NCI-H1694 (cell line): Measurements from ENCODE around the gene DMKN.
A peak's percentile ranks its signal among the peaks of the same experiment; 100 is the strongest.
"Not testable (repeated sequence)": the region's sequence is repeated elsewhere in the genome, so short reads cannot be mapped to it uniquely, and the experiment has no call there.

Experiments
- DNase-seq: peaks from one replicate; lab custom pipeline; 2025; lab: John Stamatoyannopoulos, UW

Gene DMKN

GRCh38 chr19:35495107-35496064 is 18.1 kb downstream of the DMKN start:
- DNase-seq, result peak; percentile 50

DNA sequence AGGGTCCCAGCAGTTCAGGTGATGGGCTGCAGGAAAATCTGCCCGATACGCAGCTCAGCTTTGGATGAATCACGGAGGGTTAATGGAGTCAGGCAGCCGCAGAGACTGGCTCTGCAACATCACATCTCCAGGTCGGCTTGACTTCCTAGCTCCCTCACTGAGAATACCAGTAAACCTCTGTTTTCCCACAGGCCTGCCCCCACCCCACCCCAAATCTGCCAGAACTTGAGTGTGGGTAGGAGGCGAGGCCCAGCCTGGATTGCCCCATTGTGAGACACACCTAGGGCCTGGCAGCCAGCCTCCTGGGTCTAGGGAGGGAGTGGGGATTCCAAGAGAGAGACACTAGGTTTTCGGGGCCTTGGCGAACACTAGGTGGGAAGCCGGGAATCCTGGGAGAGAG is 19.5 kb downstream of the DMKN start:
- DNase-seq, result no peak

GRCh38 chr19:35491836-35492360 is 21.6 kb downstream of the DMKN start:
- DNase-seq, result no peak

- DNase-seq, result no peak
These were observed 23.1 kb downstream of the DMKN start, which contains the start of gene KRTDAP for GRCh38 chr19:35490364-35490763. KRTDAP (minus strand) TSS chr19:35490464; CDS start chr19:35490442, 22 bp downstream.

DNA sequence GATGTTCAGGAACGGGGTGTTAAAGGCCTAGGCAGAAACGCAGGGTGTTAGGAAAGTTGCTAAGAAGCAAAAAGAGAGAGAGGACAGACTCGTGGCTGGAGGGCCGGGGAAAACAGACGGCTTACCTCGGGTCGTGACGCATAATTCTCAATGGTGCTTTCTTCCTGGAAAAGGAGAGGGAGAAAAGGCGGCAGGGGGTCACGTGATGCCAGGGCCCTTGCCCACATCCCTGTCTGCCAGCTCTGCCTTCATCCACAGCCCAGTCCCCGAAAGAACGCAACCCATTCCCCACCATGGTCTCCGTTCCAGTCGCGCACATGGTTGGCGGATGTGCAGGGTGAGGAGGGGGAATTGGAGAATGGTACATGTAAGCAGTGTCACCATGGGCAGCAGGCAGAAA is 24.8 kb downstream of the DMKN start:
- DNase-seq, result no peak

GRCh38 chr19:35487656-35488182 is 25.7 kb downstream of the DMKN start:
- DNase-seq, result no peak

GRCh38 chr19:35486268-35486708 is 27.2 kb downstream of the DMKN start:
- DNase-seq, result no peak

GRCh38 chr19:35484252-35485036 is 29.0 kb downstream of the DMKN start:
- DNase-seq, result no peak

DNA sequence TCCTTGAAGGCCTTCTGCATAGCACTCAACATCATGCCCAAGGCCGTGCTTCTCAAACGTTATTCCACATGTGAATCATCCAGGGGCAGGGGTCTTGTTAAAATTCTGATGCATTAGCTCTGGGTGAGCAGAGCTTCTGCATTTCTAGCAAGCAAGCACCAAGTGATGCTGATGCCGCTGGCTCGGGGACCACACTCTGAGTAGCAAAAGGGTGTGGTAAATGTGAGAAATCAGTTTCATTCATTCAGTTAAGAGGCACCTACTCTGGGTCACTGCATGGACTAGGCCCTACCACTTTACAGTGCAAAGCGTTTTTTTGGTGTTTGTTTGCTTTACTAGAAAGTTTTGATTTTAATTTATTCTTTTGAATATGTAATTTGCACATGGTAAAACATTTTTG is 30.4 kb downstream of the DMKN start:
- no peak for DNase-seq

- DNase-seq, result no peak
These were observed 34.4 kb downstream of the DMKN start for GRCh38 chr19:35478794-35479677.

- no peak for DNase-seq
These were observed 37.3 kb downstream of the DMKN start for GRCh38 chr19:35476149-35476548.

- not testable (repeated sequence) for DNase-seq
These were observed 38.9 kb downstream of the DMKN start for GRCh38 chr19:35474594-35474993.

DNA sequence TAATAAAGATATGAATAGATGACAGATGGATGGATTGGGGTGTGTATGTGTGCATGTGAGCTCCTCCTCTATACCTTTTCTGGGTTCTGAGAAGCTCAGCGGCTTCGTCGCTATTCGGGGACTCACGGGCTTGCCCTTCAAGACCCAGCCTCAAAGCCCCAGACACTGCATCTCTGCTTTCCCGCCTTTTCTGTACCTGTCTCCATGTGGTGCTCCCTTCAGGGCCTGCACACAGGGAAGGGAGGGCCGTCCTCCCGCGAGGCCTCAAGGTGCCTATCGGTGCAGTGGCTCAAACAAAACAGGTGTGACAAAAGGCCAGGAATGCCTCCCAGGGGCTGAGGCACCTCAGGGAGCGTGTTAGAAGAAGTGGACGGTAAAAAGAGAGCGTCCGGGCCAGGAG is 39.3 kb downstream of the DMKN start:
- DNase-seq, result no peak

DNA sequence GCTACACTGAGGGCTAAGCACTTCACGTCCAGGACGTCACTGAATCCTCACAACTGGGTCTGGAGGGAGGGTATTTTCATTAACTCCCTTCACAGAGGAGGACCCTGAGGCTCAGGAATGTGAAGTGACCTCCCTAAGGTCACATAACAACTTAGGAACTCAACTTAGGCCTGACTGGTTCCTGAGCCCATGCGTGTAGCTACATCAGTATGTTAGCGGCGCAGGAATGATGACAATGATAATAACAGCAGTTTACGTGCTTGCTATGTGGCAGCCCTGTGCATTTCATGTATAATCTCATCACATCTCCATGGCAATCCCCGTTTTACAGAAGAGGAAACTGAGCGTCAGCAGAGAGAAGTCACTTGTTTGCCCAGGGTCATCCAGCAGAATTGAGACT is 41.5 kb downstream of the DMKN start:
- DNase-seq, result no peak

- not testable (repeated sequence) for DNase-seq
These were observed 42.4 kb downstream of the DMKN start for GRCh38 chr19:35471075-35471474.

DNA sequence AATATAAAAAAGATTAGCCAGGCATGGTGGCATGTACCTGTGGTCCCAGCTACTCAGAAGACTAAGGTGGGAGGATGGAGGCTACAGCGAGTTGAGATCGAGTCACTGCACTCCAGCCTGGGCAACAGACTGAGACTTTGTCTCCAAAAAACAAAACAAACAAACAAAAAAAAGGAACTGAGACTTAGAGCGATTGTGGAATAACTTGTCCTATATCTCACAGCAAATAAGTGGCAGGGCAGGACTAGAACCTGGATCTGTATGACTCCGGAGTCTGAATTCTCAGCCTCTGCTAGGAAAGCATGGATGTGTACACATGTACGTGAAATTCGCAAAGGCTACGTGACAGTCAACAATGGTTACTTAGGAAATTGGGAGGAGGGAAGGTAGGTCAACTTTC is 43.3 kb downstream of the DMKN start:
- no peak for DNase-seq

- DNase-seq, result peak; percentile 55
These were observed 44.8 kb downstream of the DMKN start for GRCh38 chr19:35468637-35469036.

DNA sequence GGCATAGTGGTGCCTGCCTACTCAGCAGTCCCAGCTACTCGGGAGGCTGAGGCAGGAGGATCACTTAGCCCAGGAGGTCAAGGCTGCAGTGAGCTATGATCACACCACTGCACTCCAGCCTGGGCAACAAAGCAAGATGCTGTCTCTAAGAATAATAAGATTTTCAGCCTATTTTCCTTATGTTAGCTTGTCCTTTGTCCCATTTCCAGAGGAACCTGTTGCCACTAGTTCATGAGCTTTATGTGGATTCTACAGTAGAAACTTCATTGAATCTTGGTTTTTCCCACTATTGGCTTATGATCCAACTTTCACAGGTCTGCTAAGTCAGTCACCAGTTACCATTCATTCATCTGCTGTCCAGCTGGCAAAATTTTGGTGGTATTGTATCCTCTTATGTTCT is 47.2 kb downstream of the DMKN start:
- no peak for DNase-seq

DNA sequence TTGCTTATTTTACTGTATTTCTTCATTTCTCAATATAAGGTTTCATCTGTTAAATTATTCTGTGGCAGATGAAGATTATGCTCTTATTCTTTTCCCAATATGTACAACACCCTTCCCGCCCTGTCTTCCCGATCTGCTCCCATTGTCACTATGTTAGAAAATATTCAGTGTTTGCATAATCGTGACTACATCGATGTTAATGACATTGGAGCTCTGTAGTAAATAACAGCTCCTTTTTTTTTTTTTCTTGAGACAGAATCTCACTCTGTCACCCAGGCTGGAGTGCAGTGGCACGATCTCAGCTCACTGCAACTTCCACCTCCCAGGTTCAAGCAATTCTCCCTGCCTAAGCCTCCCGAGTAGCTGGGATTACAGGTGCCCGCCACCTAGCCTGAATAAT is 50.5 kb downstream of the DMKN start:
- not testable (repeated sequence) for DNase-seq

- DNase-seq, result no peak
These were observed 50.9 kb downstream of the DMKN start for GRCh38 chr19:35462476-35462953.

DNA sequence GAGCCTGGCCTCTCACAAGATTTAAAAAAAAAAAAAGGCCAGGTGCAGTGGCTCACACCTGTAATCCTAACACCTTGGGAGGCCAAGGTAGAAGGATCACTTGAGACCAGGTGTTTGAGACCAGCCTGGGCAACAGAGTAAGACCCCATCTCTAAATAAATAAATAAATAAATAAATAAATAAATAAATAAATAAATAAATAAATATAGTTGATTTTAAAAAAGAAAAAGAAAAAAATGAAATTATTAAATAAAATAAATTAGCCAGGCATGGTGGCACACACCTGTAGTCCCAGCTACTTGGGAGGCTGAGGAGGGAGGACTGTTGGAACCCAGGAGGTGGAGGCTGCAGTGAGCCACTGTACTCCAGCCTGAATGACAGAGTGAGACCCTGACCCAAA is 51.7 kb downstream of the DMKN start:
- DNase-seq, result not testable (repeated sequence)
